Brain microvascular endothelial cell (primary cell): ENCODE data around the gene PGGHG.
A peak's percentile ranks its signal among the peaks of the same experiment; 100 is the strongest.

Source experiments
- DNase-seq: peaks from one replicate; pipeline ENCODE4 v3.0.0-alpha.2; 2020
- H3K27ac ChIP-seq: fragments of 250-450 bp; sonication (Bioruptor Pico); 2 replicates; pipeline ENCODE4 v1.5.1; 2020; ENCODE audit warnings: mild to moderate bottlenecking, moderate library complexity
- H3K27me3 ChIP-seq: fragments of 250-450 bp; sonication (Bioruptor Pico); replicated peaks from 2 replicates; pipeline ENCODE4 v1.5.1; 2020; ENCODE audit warnings: mild to moderate bottlenecking
- H3K36me3 ChIP-seq: fragments of 250-450 bp; sonication (Bioruptor Pico); replicated peaks from 2 replicates; pipeline ENCODE4 v1.5.1; 2020; ENCODE audit warnings: mild to moderate bottlenecking
- H3K4me3 ChIP-seq: 2 replicates; pipeline ENCODE4 v1.5.1; 2011; ENCODE audit warnings: low read depth, mild to moderate bottlenecking, control low read depth, low read length, moderate library complexity
- in situ Hi-C: cut with HindIII; loops from 2 replicates; pipeline ENCODE4 v1.10.0; 2017; ENCODE audit warnings: low sequenced_read_pairs, low pct_ligation_motif_present
- TF ChIP-seq, protein P1 (sequence below): IDR thresholded peaks from 2 replicates; pipeline ENCODE4 v1.5.1; 2011; ENCODE audit warnings: low read depth, mild to moderate bottlenecking, moderate library complexity, low read length, control low read depth, inconsistent platforms; ENCODE audit errors: missing control alignments

The PGGHG gene

DNA sequence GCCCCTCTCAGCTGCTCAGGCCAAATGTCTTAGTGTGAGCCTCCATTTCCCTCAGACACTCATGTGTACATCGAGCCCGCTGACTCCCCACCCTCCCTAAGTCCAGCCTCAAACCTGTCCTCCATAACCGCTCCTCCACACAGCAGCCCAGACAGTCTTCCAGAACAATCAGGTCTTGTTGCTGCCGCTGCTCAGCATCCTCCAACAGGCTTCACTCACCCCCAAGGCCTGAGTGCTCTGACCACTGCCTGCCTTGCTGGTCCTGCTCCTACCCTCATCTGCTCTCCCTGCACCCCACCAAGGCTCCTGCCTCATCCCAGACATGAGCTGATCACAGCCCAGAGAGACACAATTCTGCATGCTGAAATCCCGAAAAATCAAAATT, 35.0 kb upstream of the PGGHG start:
- peaks cover 47% of the 10 kb centered on the region for H3K36me3 ChIP-seq
- no peak for DNase-seq

GRCh38 chr11:255176-255575, 33.8 kb upstream of the PGGHG start:
- Histone ChIP-seq H3K4me3 (no peak overlapping the region), H3K36me3 (peaks cover 36% of the 10 kb centered on the region), H3K27me3 (no peaks in the 10 kb centered on the region), H3K27ac (no peak overlapping the region)
- TF ChIP-seq, protein P1, sequence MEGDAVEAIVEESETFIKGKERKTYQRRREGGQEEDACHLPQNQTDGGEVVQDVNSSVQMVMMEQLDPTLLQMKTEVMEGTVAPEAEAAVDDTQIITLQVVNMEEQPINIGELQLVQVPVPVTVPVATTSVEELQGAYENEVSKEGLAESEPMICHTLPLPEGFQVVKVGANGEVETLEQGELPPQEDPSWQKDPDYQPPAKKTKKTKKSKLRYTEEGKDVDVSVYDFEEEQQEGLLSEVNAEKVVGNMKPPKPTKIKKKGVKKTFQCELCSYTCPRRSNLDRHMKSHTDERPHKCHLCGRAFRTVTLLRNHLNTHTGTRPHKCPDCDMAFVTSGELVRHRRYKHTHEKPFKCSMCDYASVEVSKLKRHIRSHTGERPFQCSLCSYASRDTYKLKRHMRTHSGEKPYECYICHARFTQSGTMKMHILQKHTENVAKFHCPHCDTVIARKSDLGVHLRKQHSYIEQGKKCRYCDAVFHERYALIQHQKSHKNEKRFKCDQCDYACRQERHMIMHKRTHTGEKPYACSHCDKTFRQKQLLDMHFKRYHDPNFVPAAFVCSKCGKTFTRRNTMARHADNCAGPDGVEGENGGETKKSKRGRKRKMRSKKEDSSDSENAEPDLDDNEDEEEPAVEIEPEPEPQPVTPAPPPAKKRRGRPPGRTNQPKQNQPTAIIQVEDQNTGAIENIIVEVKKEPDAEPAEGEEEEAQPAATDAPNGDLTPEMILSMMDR = no peak
- DNase-seq = no peak
- in situ Hi-C loops = no loop called here

More for the DNA sequence above, 35.0 kb upstream of the PGGHG start:
- Histone ChIP-seq H3K27me3 (no peaks in the 10 kb centered on the region), H3K27ac (no peak overlapping the region), H3K4me3 (no peak overlapping the region)
- TF ChIP-seq, protein P1 = no peak
- in situ Hi-C loops = no loop called here

DNA sequence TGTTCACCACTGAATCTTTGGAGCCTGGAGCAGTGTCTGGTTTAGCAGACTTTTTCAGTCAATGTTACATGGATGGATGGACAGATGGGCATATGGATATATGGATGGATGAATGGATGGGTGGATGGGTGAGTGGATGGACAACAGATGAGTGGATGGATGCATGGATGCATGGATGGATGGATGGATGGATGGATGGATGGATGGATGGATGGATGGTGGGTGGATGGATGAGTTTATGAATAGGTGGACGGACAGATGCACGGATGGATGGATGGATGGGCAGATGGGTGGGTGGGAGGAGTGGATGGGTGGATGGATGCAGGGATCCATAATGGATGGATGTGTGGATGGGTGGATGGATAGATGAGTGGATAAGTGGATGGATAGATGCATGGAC, 33.1 kb upstream of the PGGHG start:
- no peak for DNase-seq
- H3K27me3 ChIP-seq = no peaks in the 10 kb centered on the region
- TF ChIP-seq, protein P1 = no peak
- no peak overlapping the region for H3K4me3 ChIP-seq
- in situ Hi-C loops = no loop called here
- H3K27ac ChIP-seq = no peak overlapping the region
- peaks cover 30% of the 10 kb centered on the region for H3K36me3 ChIP-seq

GRCh38 chr11:256952-257737, 31.8 kb upstream of the PGGHG start:
- DNase-seq = no peak
- TF ChIP-seq, protein P1 = no peak
- in situ Hi-C loops = no loop called here

DNA sequence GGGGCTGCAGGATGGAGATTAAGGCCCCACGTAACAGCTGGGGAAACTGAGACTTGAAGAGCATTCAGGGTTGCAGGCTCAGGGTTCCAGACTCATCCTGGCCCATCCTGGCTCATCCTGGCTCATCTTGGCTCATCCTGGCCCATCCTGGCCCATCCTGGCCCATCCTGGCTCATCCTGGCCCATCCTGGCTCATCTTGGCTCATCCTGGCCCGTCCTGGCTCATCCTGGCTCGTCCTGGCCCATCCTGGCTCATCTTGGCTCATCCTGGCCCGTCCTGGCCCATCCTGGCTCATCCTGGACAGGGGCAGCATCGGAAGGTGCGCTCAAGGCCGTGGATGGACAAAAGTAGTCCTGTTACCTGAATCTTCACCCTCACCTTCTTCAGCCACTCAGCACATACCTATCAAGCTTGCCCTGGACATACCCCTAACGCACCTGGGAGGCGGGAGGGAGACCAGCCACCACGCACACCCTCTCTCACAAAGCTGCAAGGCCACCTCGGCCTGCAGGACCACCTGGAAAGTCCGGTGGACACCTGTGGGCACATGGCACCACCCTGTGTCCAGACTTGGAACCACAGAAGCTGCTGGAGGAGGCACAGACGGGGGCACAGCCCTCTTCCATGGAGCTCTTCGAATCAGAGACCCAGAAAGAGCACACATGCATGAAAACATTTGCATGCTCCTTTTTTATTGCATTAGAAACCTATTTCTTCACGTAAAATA, 31.0 kb upstream of the PGGHG start:
- peaks cover 10% of the 10 kb centered on the region for H3K36me3 ChIP-seq
- in situ Hi-C loops = no loop called here
- H3K4me3 ChIP-seq = no peak overlapping the region
- no peak overlapping the region for H3K27ac ChIP-seq
- no peak for DNase-seq
- H3K27me3 ChIP-seq = no peaks in the 10 kb centered on the region
- TF ChIP-seq, protein P1 = peak; percentile 41

More at GRCh38 chr11:256952-257737, 31.8 kb upstream of the PGGHG start:
- no peaks in the 10 kb centered on the region for H3K27me3 ChIP-seq
- H3K36me3 ChIP-seq = peaks cover 18% of the 10 kb centered on the region
- no peak overlapping the region for H3K4me3 ChIP-seq
- no peak overlapping the region for H3K27ac ChIP-seq
